Measurements from ENCODE around the gene COG2.

- TF ChIP-seq EZH2 (IDR thresholded peaks at IDR 0.05; ENCODE audit: low read depth, low read length, severe bottlenecking) = no peak
- TF ChIP-seq POLR2A (IDR thresholded peaks at IDR 0.05; ENCODE audit: control extremely low read depth in 1 of 2, low read depth in 2 of 2, low read length in 2 of 2) = no peak
- TF ChIP-seq CTBP2 (IDR thresholded peaks at IDR 0.05; ENCODE audit: borderline replicate concordance, insufficient read depth, insufficient read length, low read length) = no peak
- TF ChIP-seq TAF1 (IDR thresholded peaks at IDR 0.05; ENCODE audit: low read depth, low read length) = no peak
- no peak for TF ChIP-seq CTCF (IDR thresholded peaks at IDR 0.05; ENCODE audit: control extremely low read depth in 1 of 3, insufficient read depth in 1 of 3, low read depth in 1 of 3, low read length in 3 of 3)
These were observed 32.3 kb downstream of the COG2 start for GRCh38 chr1:230674581-230674980.

Measured in H1 (cell line).